K562 (cell line): ENCODE results near the gene ZMPSTE24. TPM values are rescaled to one million over a fixed set of nuclear protein-coding genes. Genes with fewer than 3 reads are reported as not detected.

ENCODE experiments used
- E2F5 ChIP-seq: sonication (generic); formaldehyde crosslinking; IDR thresholded peaks from 2 replicates; pipeline ENCODE4 v1.8.0; 2022; ENCODE audit warnings: mild to moderate bottlenecking, missing genetic modification reagents
- GTF2A2 ChIP-seq: IDR thresholded peaks from 2 replicates; pipeline ENCODE4 v1.6.1; 2016; ENCODE audit warnings: mild to moderate bottlenecking, missing genetic modification characterization, missing compliant biosample characterization
- RREB1 ChIP-seq: fragments of 250-450 bp; sonication (Bioruptor Pico); IDR thresholded peaks from 2 replicates; pipeline ENCODE4 v1.4.0; 2020
- TEAD1 ChIP-seq, 2 experiments: fragments of 450-650 bp in 1 of 2; sonication (generic) in 1 of 2; formaldehyde crosslinking; IDR thresholded peaks; 2 replicates each; pipeline versions ENCODE4 v1.4.0 to v1.8.0; 2020 to 2022; ENCODE audit warnings: mild to moderate bottlenecking in 2 of 2, missing genetic modification reagents in 1 of 2
- ZMIZ1 ChIP-seq, 2 experiments: fragments of 150-350 bp in 1 of 2; IDR thresholded peaks; 2 replicates each; pipeline ENCODE4 v1.6.1; 2012 to 2016; ENCODE audit warnings: low read depth in 2 of 2, low read length in 2 of 2, mild to moderate bottlenecking in 1 of 2, moderate library complexity in 1 of 2
- polyA plus RNA-seq, 8 experiments: library from polyadenylated mRNA; depleted of rRNA in 4 of 8; stranded (reverse) in 5 of 8; unstranded in 3 of 8; fragments of >200 nt; fragmentation: Nextera tagmentation in 2 of 8; fragmentation: Illumina TruSeq in 1 of 8; extraction: Ambion mirVana in 2 of 8; extraction: Trizol in 1 of 8; gene quantifications; 2 replicates each; pipeline versions ENCODE4 v1.2.1 to v1.2.3, GENCODE V29; 2011 to 2014; ENCODE audit warnings: inconsistent platforms in 1 of 8, missing spikeins in 1 of 8
- total RNA-seq, 7 experiments: library from RNA; depleted of rRNA in 6 of 7; stranded (reverse); fragments of >200 nt in 6 of 7; fragmentation: Illumina TruSeq in 2 of 7; extraction: Trizol in 2 of 7; gene quantifications; 2 replicates each; pipeline versions ENCODE4 v1.2.1 to v1.2.3, GENCODE V29; 2011 to 2021; ENCODE audit warnings: low replicate concordance in 1 of 7

ZMPSTE24 gene
- total and polyA plus RNA-seq, 9 of the 15 experiments (the other 6 are each of a cell fraction or from before 2014, with no cell fraction given): 30.7 to 75.9 (median 64.3) TPM

GRCh38 chr1:40257688-40258444 lies at the start of gene ZMPSTE24 (continued):
- TF ChIP-seq ZMIZ1 (IDR thresholded peaks at IDR 0.05; ENCODE audit: low read depth in 2 of 2, low read length in 2 of 2): peak in 1 of 2 experiments; percentile 42; a peak in 2 of 4 replicates
- TF ChIP-seq GTF2A2 (tag): peak; percentile 79
- peak; percentile 20 to 92; a peak in 2 of 4 replicates for TF ChIP-seq TEAD1 (CRISPR knock-in tag; IDR thresholded peaks at IDR 0.05)
- no peak for TF ChIP-seq RREB1 (CRISPR knock-in tag)
- TF ChIP-seq E2F5 (CRISPR knock-in tag): peak; percentile 13; the same call in 1 of the 2 replicates
